DND-41 (cell line): ENCODE measurements around the gene ZNF160.
A peak's percentile ranks its signal among the peaks of the same experiment; 100 is the strongest.
"Not testable (repeated sequence)": the region's sequence is repeated elsewhere in the genome, so short reads cannot be mapped to it uniquely, and the experiment has no call there.

ENCODE experiments used
- ATAC-seq: fragments of 200-7000 bp; cut with Tn5 transposase; 3 replicates; pipeline ENCODE4 v1.9.1; 2021; ENCODE audit warnings: low read depth; ENCODE audit not compliant: insufficient read depth
- DNase-seq: peaks from one replicate; pipeline ENCODE4 v3.0.0-alpha.2; 2020
- H2AFZ ChIP-seq: 2 replicates; pipeline ENCODE4 v1.6.0; 2012; ENCODE audit warnings: low read depth, low read length
- H3K27ac ChIP-seq: 2 replicates; pipeline ENCODE4 v1.5.1; 2012; ENCODE audit warnings: low read length, inconsistent platforms
- H3K27me3 ChIP-seq: fragments of 200-600 bp; sonication (generic); 2 replicates; pipeline ENCODE4 v1.6.0; 2012; ENCODE audit warnings: low read length, mild to moderate bottlenecking, inconsistent platforms; ENCODE audit not compliant: insufficient read depth, poor library complexity
- H3K36me3 ChIP-seq: 2 replicates; pipeline ENCODE4 v1.5.1; 2012; ENCODE audit warnings: low read length, inconsistent platforms; ENCODE audit not compliant: insufficient read depth
- H3K4me1 ChIP-seq: 2 replicates; pipeline ENCODE4 v1.5.1; 2012; ENCODE audit warnings: mild to moderate bottlenecking, low read length; ENCODE audit not compliant: insufficient read depth
- H3K4me2 ChIP-seq: 2 replicates; pipeline ENCODE4 v1.6.0; 2012; ENCODE audit warnings: mild to moderate bottlenecking, moderate library complexity, low read length, inconsistent platforms; ENCODE audit not compliant: insufficient read depth
- H3K4me3 ChIP-seq, 2 experiments: fragments of 200-600 bp in 1 of 2; shearing (Covaris generic) in 1 of 2; 2 replicates each; pipeline ENCODE4 v1.5.1; 2012 to 2016; ENCODE audit warnings: inconsistent platforms in 2 of 2, low read length in 2 of 2, mild to moderate bottlenecking in 2 of 2, low read depth in 1 of 2, moderate library complexity in 1 of 2
- H3K79me2 ChIP-seq: 2 replicates; pipeline ENCODE4 v1.6.0; 2012; ENCODE audit warnings: low read length, inconsistent platforms; ENCODE audit not compliant: insufficient read depth
- H3K9ac ChIP-seq: 2 replicates; pipeline ENCODE4 v1.6.0; 2012; ENCODE audit warnings: low read depth, mild to moderate bottlenecking, inconsistent platforms, low read length, moderate library complexity
- H3K9me3 ChIP-seq: 2 replicates; pipeline ENCODE4 v1.5.1; 2012; ENCODE audit warnings: low read length, moderate library complexity, mild to moderate bottlenecking, inconsistent platforms; ENCODE audit not compliant: insufficient read depth, severe bottlenecking
- H4K20me1 ChIP-seq: 2 replicates; pipeline ENCODE4 v1.6.0; 2012; ENCODE audit warnings: low read length; ENCODE audit not compliant: insufficient read depth
- CTCF ChIP-seq: IDR thresholded peaks from 2 replicates; pipeline ENCODE4 v1.5.1; 2012; ENCODE audit warnings: borderline replicate concordance, low read length, moderate library complexity, mild to moderate bottlenecking; ENCODE audit not compliant: poor library complexity, severe bottlenecking; ENCODE audit errors: extremely low read depth
- EZH2 ChIP-seq: IDR thresholded peaks from 3 replicates; pipeline ENCODE4 v1.6.1; 2012; ENCODE audit warnings: borderline replicate concordance, low read depth, mild to moderate bottlenecking, moderate library complexity, low read length, inconsistent platforms; ENCODE audit not compliant: severe bottlenecking

ZNF160 gene

GRCh38 chr19:53034948-53035675 lies 68.1 kb downstream of the ZNF160 start:
- Histone ChIP-seq H3K4me1 (no peaks in the 10 kb centered on the region), H3K9ac (no peak overlapping the region), H3K27ac (no peak overlapping the region), H3K4me3 (no peak overlapping the region), H3K27me3 (no peaks in the 10 kb centered on the region), H3K9me3 (no peaks in the 10 kb centered on the region), H3K36me3 (no peaks in the 10 kb centered on the region), H3K4me2 (no peak overlapping the region), H3K79me2 (no peaks in the 10 kb centered on the region), H4K20me1 (no peaks in the 10 kb centered on the region), H2AFZ (no peak overlapping the region)
- ATAC-seq (no peak), DNase-seq (no peak)
- TF ChIP-seq CTCF = no peak
- TF ChIP-seq EZH2 = no peak

GRCh38 chr19:53034054-53034453 lies 69.2 kb downstream of the ZNF160 start:
- H3K9me3 ChIP-seq = no peaks in the 10 kb centered on the region
- H3K4me1 ChIP-seq = no peaks in the 10 kb centered on the region
- no peak overlapping the region for H3K4me3 ChIP-seq
- H3K4me2 ChIP-seq = no peak overlapping the region
- H4K20me1 ChIP-seq = no peaks in the 10 kb centered on the region
- H2AFZ ChIP-seq = no peak overlapping the region
- no peaks in the 10 kb centered on the region for H3K79me2 ChIP-seq
- no peaks in the 10 kb centered on the region for H3K36me3 ChIP-seq
- no peaks in the 10 kb centered on the region for H3K27me3 ChIP-seq
- H3K27ac ChIP-seq = no peak overlapping the region
- no peak overlapping the region for H3K9ac ChIP-seq
- TF ChIP-seq CTCF = no peak
- no peak for TF ChIP-seq EZH2
- DNase-seq = no peak
- no peak for ATAC-seq

- not testable (repeated sequence) for H4K20me1 ChIP-seq, DNase-seq, H3K36me3 ChIP-seq, H3K9ac ChIP-seq, H3K27me3 ChIP-seq, H2AFZ ChIP-seq, ATAC-seq, H3K4me1 ChIP-seq, H3K27ac ChIP-seq, H3K79me2 ChIP-seq, H3K4me2 ChIP-seq, H3K4me3 ChIP-seq, H3K9me3 ChIP-seq
These were observed 74.9 kb downstream of the ZNF160 start for GRCh38 chr19:53028306-53028705.

GRCh38 chr19:53019684-53020083 lies 83.5 kb downstream of the ZNF160 start:
- DNase-seq = peak; percentile 49
- Histone ChIP-seq H2AFZ (no peak overlapping the region), H3K4me3 (no peak overlapping the region), H3K9ac (no peak overlapping the region), H3K79me2 (no peaks in the 10 kb centered on the region), H3K36me3 (no peaks in the 10 kb centered on the region), H3K27me3 (no peaks in the 10 kb centered on the region), H3K4me2 (no peak overlapping the region), H3K4me1 (no peaks in the 10 kb centered on the region), H3K9me3 (peaks cover 8% of the 10 kb centered on the region), H3K27ac (no peak overlapping the region), H4K20me1 (no peaks in the 10 kb centered on the region)
- 0 out of 3 replicates have a peak, but pooled peaks have one; percentile 48 for ATAC-seq
- TF ChIP-seq EZH2 (no peak), CTCF (peak; percentile 64)
